IgD-negative memory B cell (primary cell): ENCODE measurements around the gene SNRPN. TPM values are rescaled to one million over a fixed set of nuclear protein-coding genes. Genes with fewer than 3 reads are reported as not detected.
"Not testable (repeated sequence)": the region's sequence is repeated elsewhere in the genome, so short reads cannot be mapped to it uniquely, and the experiment has no call there.

Experiments used
- H3K27ac Mint-ChIP-seq, 3 donors: one replicate each; pipeline ENCODE4 v1.8.0; 2020 to 2022; ENCODE audit warnings: mild to moderate bottlenecking in 3 of 3, mixed read lengths in 3 of 3, moderate library complexity in 1 of 3
- H3K27me3 Mint-ChIP-seq: one replicate; pipeline ENCODE4 v1.8.0; 2021; ENCODE audit warnings: mixed read lengths
- H3K36me3 Mint-ChIP-seq: one replicate; pipeline ENCODE4 v1.8.0; 2020; ENCODE audit warnings: mild to moderate bottlenecking, mixed read lengths
- H3K4me1 Mint-ChIP-seq, 3 donors: one replicate each; pipeline ENCODE4 v1.8.0; 2020 to 2022; ENCODE audit warnings: mixed read lengths in 3 of 3, mild to moderate bottlenecking in 1 of 3
- H3K4me3 Mint-ChIP-seq, 4 donors: one replicate each; pipeline ENCODE4 v1.8.0; 2020 to 2022; ENCODE audit warnings: mild to moderate bottlenecking in 4 of 4, mixed read lengths in 4 of 4, moderate library complexity in 3 of 4
- H3K9me3 Mint-ChIP-seq, 3 donors: one replicate each; pipeline ENCODE4 v1.8.0; 2020 to 2021; ENCODE audit warnings: mixed read lengths in 3 of 3, mild to moderate bottlenecking in 1 of 3
- polyA plus RNA-seq: library from polyadenylated mRNA; unstranded; fragments of 300-500 nt; fragmentation: Illumina TruSeq; gene quantifications from one replicate; pipeline ENCODE4 v1.2.3, GENCODE V29; 2021

Gene SNRPN
- polyA plus RNA-seq, 1 donor from 2014 or later, result 271 TPM

GRCh38 chr15:24948495-24948894, 6.3 kb upstream of the SNRPN start:
- Mint-ChIP-seq H3K27ac (no peak overlapping the region), H3K4me3 (no peak overlapping the region), H3K4me1 (no peaks in the 10 kb centered on the region), H3K9me3 (peaks cover 0 to 3% (median 0%) of the 10 kb centered on the region in 3 donors), H3K36me3 (no peaks in the 10 kb centered on the region), H3K27me3 (no peaks in the 10 kb centered on the region)

- Mint-ChIP-seq H3K9me3 (peaks cover 0 to 2% (median 1%) of the 10 kb centered on the region in 3 donors), H3K27ac (peak overlapping the region; percentile 93 to 98 (median 95)), H3K36me3 (peaks cover 3% of the 10 kb centered on the region), H3K4me3 (peak overlapping the region; percentile 97 to 98 (median 98)), H3K27me3 (no peaks in the 10 kb centered on the region), H3K4me1 (peaks cover 10 to 15% (median 14%) of the 10 kb centered on the region in 3 donors)
Observed at GRCh38 chr15:24955531-24955921, 739 bp downstream of the SNRPN start.

GRCh38 chr15:24956111-24956838, 1.5 kb downstream of the SNRPN start:
- H3K4me1 Mint-ChIP-seq, result peaks cover 10 to 15% (median 15%) of the 10 kb centered on the region in 3 donors
- H3K9me3 Mint-ChIP-seq, result peaks cover 0 to 2% (median 2%) of the 10 kb centered on the region in 3 donors
- no peaks in the 10 kb centered on the region for H3K27me3 Mint-ChIP-seq
- peak overlapping the region; percentile 97 to 98 (median 98) for H3K4me3 Mint-ChIP-seq
- peaks cover 3% of the 10 kb centered on the region for H3K36me3 Mint-ChIP-seq
- H3K27ac Mint-ChIP-seq, result peak overlapping the region; percentile 93 to 98 (median 95)

GRCh38 chr15:24957691-24958090, 2.9 kb downstream of the SNRPN start:
- Mint-ChIP-seq H3K27me3 (no peaks in the 10 kb centered on the region), H3K36me3 (peaks cover 5% of the 10 kb centered on the region), H3K4me3 (peak overlapping the region in 2 of 4 donors; percentile 32 to 98), H3K27ac (peak overlapping the region; percentile 8 to 67 (median 50)), H3K4me1 (peaks cover 10 to 15% (median 15%) of the 10 kb centered on the region in 3 donors), H3K9me3 (peaks cover 0 to 2% (median 2%) of the 10 kb centered on the region in 3 donors)

- peaks cover 3 to 6% (median 4%) of the 10 kb centered on the region in 3 donors for H3K9me3 Mint-ChIP-seq
- H3K4me3 Mint-ChIP-seq, result no peak overlapping the region
- H3K36me3 Mint-ChIP-seq, result peaks cover 17% of the 10 kb centered on the region
- H3K4me1 Mint-ChIP-seq, result peaks cover 10 to 16% (median 11%) of the 10 kb centered on the region in 3 donors
- H3K27me3 Mint-ChIP-seq, result no peaks in the 10 kb centered on the region
- no peak overlapping the region for H3K27ac Mint-ChIP-seq
Observed at GRCh38 chr15:24961967-24962366, 7.2 kb downstream of the SNRPN start.

- no peak overlapping the region for H3K27ac Mint-ChIP-seq
- peaks cover 4 to 8% (median 7%) of the 10 kb centered on the region in 3 donors for H3K9me3 Mint-ChIP-seq
- no peak overlapping the region for H3K4me3 Mint-ChIP-seq
- peaks cover 7 to 12% (median 10%) of the 10 kb centered on the region in 3 donors for H3K4me1 Mint-ChIP-seq
- peaks cover 18% of the 10 kb centered on the region for H3K36me3 Mint-ChIP-seq
- no peaks in the 10 kb centered on the region for H3K27me3 Mint-ChIP-seq
Observed at GRCh38 chr15:24962880-24963279, 8.1 kb downstream of the SNRPN start.

- peaks cover 4 to 9% (median 9%) of the 10 kb centered on the region in 3 donors for H3K9me3 Mint-ChIP-seq
- peaks cover 0 to 1% (median 0%) of the 10 kb centered on the region in 3 donors for H3K4me1 Mint-ChIP-seq
- no peak overlapping the region for H3K27ac Mint-ChIP-seq
- H3K36me3 Mint-ChIP-seq, result peaks cover 23% of the 10 kb centered on the region
- H3K27me3 Mint-ChIP-seq, result no peaks in the 10 kb centered on the region
- no peak overlapping the region for H3K4me3 Mint-ChIP-seq
Observed at GRCh38 chr15:24966364-24967103, 11.7 kb downstream of the SNRPN start.

GRCh38 chr15:24971052-24971451, 16.3 kb downstream of the SNRPN start:
- peaks cover 25% of the 10 kb centered on the region for H3K36me3 Mint-ChIP-seq
- peaks cover 7 to 14% (median 12%) of the 10 kb centered on the region in 3 donors for H3K9me3 Mint-ChIP-seq
- no peaks in the 10 kb centered on the region for H3K27me3 Mint-ChIP-seq
- no peaks in the 10 kb centered on the region for H3K4me1 Mint-ChIP-seq
- no peak overlapping the region for H3K27ac Mint-ChIP-seq
- no peak overlapping the region for H3K4me3 Mint-ChIP-seq

GRCh38 chr15:24971772-24972171, 17.0 kb downstream of the SNRPN start:
- H3K9me3 Mint-ChIP-seq, result peaks cover 7 to 19% (median 18%) of the 10 kb centered on the region in 3 donors
- H3K36me3 Mint-ChIP-seq, result peaks cover 32% of the 10 kb centered on the region
- H3K4me3 Mint-ChIP-seq, result no peak overlapping the region
- no peak overlapping the region for H3K27ac Mint-ChIP-seq
- no peaks in the 10 kb centered on the region for H3K27me3 Mint-ChIP-seq
- no peaks in the 10 kb centered on the region for H3K4me1 Mint-ChIP-seq

- not testable (repeated sequence) for H3K27ac Mint-ChIP-seq, H3K4me1 Mint-ChIP-seq, H3K27me3 Mint-ChIP-seq, H3K4me3 Mint-ChIP-seq
- H3K36me3 Mint-ChIP-seq, result peaks cover 33% of the 10 kb centered on the region
- peaks cover 7 to 18% (median 17%) of the 10 kb centered on the region in 3 donors for H3K9me3 Mint-ChIP-seq
Observed at GRCh38 chr15:24972707-24973106, 17.9 kb downstream of the SNRPN start.

- Mint-ChIP-seq H3K4me3 (no peak overlapping the region), H3K4me1 (peaks cover 0 to 1% (median 0%) of the 10 kb centered on the region in 3 donors), H3K27ac (no peak overlapping the region), H3K9me3 (peaks cover 4 to 27% (median 19%) of the 10 kb centered on the region in 3 donors), H3K36me3 (peaks cover 41% of the 10 kb centered on the region), H3K27me3 (no peaks in the 10 kb centered on the region)
Observed at GRCh38 chr15:24976932-24977331, 22.1 kb downstream of the SNRPN start.

GRCh38 chr15:24977686-24978085, 22.9 kb downstream of the SNRPN start:
- Mint-ChIP-seq H3K27me3 (no peaks in the 10 kb centered on the region), H3K4me3 (no peak overlapping the region), H3K36me3 (peaks cover 46% of the 10 kb centered on the region), H3K27ac (no peak overlapping the region), H3K4me1 (peaks cover 0 to 1% (median 0%) of the 10 kb centered on the region in 3 donors), H3K9me3 (peaks cover 4 to 30% (median 23%) of the 10 kb centered on the region in 3 donors)

GRCh38 chr15:24985224-24985623, 30.4 kb downstream of the SNRPN start:
- Mint-ChIP-seq H3K36me3 (peaks cover 37% of the 10 kb centered on the region), H3K4me3 (no peak overlapping the region), H3K27ac (no peak overlapping the region), H3K27me3 (no peaks in the 10 kb centered on the region), H3K4me1 (peaks cover 0 to 5% (median 0%) of the 10 kb centered on the region in 3 donors), H3K9me3 (peaks cover 16 to 39% (median 17%) of the 10 kb centered on the region in 3 donors)

- Mint-ChIP-seq H3K4me1 (peaks cover 0 to 3% (median 0%) of the 10 kb centered on the region in 3 donors), H3K27ac (no peak overlapping the region), H3K9me3 (peaks cover 15 to 36% (median 16%) of the 10 kb centered on the region in 3 donors), H3K27me3 (no peaks in the 10 kb centered on the region), H3K36me3 (peaks cover 38% of the 10 kb centered on the region), H3K4me3 (no peak overlapping the region)
Observed at GRCh38 chr15:24986653-24987052, 31.9 kb downstream of the SNRPN start.

- Mint-ChIP-seq H3K27me3 (no peaks in the 10 kb centered on the region), H3K4me3 (no peak overlapping the region), H3K36me3 (peaks cover 20% of the 10 kb centered on the region), H3K4me1 (no peaks in the 10 kb centered on the region), H3K9me3 (peaks cover 14 to 64% (median 30%) of the 10 kb centered on the region in 3 donors), H3K27ac (no peak overlapping the region)
Observed at GRCh38 chr15:25019434-25019833, 64.6 kb downstream of the SNRPN start.
